ENCODE measurements around the gene FAM50A.

The FAM50A gene

DNA sequence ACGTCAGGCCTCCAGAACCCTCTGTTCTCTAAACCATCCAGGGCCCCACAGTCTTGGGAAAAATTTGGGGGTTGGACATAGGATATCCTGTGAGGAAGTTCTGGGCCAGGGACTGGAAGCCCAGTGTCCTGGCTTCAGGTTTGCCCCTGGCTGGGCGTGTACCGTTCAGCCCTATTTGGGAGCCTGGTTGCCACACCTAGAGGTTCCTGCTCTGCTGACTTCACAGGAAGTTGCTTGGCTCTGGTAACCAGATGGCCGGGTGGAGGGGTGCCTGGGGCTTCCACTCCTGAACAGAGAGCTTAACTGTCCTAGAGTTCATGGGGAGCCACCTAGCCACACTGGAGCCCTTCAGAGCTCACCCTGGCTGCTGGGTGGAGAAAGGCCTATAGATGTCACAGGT is 31.5 kb upstream of the FAM50A start:
- DNase-seq (ENCODE audit: low spot score): no peak

DNA sequence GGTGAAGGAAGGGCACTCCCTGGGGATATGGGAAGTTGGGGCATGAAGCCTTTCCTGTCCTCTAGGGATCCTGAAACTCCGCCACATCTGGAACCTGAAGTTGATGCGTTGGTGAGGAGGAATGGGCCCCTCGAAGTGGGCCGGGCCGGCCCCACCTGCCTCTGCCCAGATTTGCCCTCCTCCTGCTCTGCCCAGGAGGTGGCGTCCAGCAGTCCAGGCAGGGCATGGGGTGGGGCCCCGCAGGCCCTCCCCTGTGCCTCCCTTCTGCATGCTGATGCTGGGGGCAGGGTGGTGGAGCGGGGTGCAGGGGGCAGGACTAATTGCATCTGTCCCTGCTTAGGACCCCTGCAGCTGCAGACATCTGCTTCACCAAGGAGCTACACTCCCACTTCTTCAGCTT is 30.8 kb upstream of the FAM50A start:
- DNase-seq (ENCODE audit: low spot score): no peak

DNA sequence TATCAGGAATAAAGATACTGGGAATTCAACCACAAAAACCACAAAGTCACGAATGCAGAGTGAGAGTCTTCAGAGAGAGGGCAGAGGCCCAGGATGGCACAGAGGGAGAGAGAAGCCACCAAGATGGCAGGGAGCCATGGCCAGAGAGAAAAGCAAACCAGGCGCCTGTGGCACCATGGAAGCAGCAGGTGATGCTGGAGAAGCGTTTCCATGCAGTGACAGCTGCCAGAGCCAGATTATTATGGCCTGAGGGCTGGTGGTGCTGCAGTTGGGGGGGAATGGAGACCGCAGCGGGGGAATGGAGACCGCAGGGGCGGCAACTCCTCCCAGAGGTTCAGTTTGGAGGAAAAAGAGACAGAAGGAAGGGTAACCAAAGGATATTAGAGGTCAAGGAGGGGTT is 26.8 kb upstream of the FAM50A start:
- no peak for DNase-seq (ENCODE audit: low spot score)

DNA sequence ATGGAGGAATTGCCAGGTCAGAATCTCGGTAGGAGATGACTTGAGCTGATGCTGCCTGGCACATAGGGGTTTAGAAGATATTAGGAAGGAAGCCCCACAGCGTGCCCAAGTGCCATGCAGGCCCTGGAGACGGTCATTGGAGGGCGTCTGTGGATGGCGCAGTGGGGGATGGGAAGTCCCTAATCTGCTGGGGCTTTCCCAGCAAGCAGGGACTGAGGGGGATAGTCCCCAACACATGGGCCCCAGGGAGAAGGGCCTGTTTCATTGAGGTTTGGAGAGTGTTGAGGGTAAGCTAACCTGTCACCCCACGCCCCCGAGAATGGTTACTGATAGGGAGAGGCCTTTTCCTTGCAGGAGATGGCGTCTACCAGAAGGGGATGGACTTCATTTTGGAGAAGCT is 24.8 kb upstream of the FAM50A start:
- DNase-seq (ENCODE audit: low spot score): no peak

DNA sequence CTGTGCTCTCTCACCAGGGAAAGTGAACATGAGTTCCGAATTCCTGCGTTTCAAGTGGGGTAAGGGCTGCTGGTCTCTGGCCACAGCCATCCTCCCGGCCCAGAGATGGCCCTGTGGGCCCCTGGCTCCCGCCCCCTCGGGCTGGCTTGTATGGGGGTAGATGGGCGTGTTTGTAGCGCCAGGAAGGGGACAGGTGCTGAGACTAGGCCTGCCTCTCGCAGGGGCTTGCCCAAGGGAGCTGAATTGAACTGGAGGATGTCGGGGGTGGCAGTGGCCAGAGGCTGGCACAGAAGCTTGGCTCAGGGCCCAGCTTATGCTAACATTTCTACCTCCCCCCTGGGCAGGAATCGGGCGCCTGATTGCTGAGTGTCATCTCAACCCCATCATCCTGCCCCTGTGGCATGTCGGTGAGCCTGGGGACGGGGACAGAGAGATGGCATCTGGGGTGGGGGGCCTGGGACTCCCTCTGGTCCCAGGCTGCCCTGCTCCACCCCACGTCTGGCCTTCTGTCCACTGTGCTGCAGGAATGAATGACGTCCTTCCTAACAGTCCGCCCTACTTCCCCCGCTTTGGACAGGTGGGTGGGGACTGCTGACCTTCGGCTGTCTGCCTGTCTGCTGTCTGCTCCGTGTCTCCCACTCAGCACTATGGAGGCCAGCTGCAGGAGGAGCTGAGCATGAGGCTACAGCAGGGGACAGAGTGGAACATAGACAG is 24.1 kb upstream of the FAM50A start:
- DNase-seq (ENCODE audit: low spot score): no peak

DNA sequence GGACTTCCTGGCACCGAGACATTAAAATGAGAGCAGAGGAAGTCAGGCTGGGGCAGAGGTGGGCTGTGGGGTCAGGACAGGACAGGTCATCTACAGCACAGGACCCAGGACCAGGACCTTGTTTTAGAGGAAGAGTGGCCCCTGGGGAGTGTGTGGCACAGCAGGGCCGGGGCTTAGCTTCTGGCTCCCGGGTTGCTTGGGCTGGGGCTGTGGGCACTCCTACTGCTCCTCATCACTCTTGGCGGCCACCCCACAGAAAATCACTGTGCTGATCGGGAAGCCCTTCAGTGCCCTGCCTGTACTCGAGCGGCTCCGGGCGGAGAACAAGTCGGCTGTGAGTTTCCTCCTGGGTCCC is 23.6 kb upstream of the FAM50A start:
- no peak for DNase-seq (ENCODE audit: low spot score)

DNA sequence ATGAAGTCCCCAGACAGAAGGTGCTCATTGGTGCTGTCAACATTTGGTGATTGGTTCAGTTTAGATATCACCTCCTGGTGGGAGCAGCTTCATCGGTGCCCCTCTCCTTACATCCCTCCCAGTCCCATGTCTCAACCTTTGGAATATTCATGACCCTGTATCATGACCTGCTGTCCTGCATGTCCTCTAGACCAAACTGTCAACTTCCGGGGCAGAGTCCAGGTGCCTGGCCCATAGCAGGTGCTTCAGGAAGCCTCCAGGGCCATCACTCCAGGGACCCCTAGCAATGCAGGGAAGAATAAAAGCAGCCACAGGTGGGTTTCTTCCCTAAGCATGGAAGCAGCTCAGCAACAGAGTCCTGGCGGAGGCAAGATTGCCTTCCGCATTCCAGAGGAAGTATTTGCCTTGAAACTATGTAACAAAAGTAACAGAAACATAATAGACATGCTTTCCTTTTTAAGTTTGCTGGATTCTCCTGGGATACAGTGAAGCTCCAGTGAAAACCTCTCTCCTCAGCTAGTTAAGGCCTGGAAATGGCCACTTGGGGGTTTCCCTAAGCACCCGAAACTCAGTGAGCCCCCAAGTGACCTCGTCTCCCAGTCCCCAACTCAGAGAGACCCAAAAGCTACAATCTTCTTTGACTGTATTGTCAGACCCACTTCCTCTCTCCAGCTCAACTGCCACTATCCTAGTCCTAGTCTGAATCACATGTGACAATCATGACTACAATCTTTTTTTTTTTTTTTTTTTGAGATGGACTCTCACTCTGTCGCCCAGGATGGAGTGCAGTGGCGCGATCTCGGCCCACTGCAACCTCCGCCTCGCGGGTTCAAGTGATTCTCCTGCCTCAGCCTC is 16.8 kb upstream of the FAM50A start:
- DNase-seq (ENCODE audit: low spot score): no peak

DNA sequence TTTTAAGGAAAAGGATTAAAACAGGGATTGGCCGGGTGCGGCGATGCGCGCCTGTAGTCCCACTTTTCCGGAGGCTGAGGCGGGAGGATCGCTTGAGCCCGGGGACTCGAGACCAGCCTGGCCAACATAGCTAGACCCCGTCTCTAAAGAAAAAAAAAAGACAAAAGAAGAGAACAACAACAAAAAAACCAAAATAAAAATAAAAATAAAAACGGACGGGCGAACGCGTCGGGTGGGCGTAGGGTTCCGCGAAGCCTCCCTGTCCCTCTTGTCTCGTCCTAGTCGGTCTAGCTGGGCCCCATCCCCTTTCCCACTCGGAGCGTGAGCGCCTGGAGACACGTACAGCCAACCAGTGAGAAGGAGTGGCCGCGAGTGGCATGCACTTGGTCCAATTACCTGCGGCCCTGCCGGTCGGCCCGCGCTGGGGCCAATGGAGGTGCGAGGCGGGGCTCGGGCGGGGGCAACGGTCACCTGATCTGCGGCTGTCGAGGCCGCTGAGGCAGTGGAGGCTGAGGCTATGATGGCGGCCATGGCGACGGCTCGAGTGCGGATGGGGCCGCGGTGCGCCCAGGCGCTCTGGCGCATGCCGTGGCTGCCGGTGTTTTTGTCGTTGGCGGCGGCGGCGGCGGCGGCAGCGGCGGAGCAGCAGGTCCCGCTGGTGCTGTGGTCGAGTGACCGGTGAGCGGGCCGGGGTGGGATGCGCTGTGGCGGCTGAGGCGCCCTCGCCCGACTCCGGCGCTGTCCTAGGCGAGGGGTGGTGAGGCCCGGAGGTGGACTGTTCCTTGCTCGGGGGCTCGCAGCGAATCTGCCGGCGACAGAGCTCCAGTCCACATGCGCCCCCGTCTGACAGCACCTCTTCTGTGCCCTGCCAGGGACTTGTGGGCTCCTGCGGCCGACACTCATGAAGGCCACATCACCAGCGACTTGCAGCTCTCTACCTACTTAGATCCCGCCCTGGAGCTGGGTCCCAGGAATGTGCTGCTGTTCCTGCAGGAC is 15.5 kb upstream of the FAM50A start, which contains the start of gene ATP6AP1:
TSS of gene ATP6AP1 (plus strand) at position 502 of the 996 bp plus-strand sequence. CDS start at position 518, 16 bp downstream.
- peak; percentile 94 for DNase-seq (ENCODE audit: low spot score)

DNA sequence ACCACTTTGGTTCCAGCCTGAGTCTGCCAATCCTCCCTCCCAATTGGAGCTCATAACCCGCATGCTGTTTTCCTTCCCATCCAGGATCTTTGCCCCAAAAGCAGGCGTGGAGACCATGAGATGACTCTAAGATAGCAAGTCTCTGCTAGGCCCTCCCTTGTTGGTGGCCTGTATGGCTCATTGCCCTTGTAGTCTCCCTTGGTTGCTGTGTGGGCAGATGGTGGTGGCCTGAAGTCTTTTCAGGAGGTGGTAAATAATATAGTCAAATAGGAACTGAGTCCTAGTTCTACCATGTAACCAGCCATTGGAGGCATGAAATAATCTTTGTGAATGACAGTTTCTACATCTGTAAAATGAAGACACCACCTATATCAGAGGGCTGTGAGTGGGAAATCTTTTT is 14.2 kb upstream of the FAM50A start:
- no peak for DNase-seq (ENCODE audit: low spot score)

DNA sequence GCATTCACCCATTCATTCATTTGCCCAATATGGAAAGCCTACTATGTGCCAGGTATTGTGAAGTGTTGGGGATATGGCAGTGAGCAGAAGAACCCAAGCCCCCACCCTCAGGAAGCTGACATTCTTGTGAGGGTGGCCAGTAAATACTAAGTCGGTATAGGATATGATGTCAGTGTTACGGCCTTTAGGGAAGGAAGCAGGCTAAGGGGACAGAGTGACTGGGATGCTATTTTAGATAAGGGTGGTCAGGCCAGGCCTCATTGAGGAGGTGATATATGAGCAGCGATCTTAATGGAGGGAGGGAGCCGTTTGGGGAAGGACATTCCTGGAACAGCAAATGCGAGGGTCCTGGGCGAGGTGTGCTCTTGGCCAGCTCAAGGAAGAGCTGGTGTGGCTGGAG is 13.5 kb upstream of the FAM50A start:
- DNase-seq (ENCODE audit: low spot score): no peak

DNA sequence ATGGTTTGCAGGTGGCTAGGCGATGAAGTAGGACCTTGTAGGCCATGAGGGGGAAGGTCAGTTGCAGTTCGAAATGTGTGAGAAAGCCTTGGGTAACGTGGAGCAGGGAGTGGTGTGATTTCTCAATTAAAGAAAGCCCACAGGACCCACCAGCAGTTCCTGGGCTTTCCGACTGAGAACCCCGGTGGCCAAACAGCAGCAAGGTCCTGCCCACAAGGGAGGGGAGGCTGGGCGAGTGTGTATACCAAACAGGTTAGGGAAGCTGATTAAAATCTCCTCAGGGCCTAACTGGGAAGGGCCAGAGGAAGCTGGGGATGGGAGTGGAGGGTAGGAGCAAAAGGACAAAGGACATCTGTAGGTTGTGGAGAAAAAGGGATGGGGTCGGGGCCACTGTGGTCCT is 13.0 kb upstream of the FAM50A start:
- DNase-seq (ENCODE audit: low spot score): no peak

DNA sequence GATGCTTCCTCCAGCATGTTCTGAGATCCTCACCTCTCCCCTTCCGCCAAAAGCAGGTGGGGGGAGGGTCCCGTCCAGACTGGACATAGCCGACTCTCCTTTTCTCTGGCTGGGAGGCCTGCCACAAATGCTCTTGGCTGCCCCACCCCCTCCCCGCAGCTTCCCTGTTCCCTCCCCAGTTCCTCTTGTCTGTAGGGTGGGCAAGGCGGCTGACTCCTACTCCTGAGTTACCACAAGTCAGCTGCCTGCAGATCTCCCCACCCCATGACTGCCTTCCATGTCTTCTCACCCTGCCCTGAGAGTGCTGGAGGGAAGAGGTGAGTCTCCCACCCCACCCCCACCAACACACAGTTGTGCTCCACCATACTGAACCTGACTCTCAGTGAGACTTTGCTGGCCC is 12.6 kb upstream of the FAM50A start:
- DNase-seq (ENCODE audit: low spot score): peak; percentile 30

DNA sequence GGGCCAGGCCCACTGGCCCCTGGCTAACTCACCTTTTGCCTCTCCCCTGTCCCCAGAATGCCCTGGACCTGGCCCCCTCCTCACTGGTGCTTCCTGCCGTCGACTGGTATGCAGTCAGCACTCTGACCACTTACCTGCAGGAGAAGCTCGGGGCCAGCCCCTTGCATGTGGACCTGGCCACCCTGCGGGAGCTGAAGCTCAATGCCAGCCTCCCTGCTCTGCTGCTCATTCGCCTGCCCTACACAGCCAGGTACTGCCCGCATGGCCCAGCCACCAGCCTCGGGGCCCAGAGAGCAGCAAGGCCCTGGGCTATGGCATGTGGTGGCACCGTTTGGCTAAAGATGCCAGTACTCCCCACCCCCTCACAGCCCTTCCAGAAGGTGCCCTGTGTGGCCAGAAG is 11.7 kb upstream of the FAM50A start:
- DNase-seq (ENCODE audit: low spot score): no peak

DNA sequence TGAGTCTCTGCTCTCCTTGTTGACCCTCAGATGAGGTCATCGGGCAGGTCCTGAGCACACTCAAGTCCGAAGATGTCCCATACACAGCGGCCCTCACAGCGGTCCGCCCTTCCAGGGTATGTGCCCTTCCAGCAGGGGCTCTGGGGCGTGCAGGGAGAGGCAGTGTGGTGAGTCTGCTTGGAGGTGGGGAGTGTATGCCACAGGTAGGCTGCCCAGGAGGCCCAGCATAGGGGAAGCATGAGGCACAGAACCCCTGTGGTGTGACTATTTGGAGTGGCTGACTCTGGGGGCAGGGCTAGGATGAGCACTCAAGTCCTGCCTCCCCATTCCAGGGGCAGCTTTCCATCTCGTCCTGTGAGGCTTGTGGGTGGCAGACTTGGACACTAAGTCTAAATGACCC is 10.3 kb upstream of the FAM50A start:
- no peak for DNase-seq (ENCODE audit: low spot score)

DNA sequence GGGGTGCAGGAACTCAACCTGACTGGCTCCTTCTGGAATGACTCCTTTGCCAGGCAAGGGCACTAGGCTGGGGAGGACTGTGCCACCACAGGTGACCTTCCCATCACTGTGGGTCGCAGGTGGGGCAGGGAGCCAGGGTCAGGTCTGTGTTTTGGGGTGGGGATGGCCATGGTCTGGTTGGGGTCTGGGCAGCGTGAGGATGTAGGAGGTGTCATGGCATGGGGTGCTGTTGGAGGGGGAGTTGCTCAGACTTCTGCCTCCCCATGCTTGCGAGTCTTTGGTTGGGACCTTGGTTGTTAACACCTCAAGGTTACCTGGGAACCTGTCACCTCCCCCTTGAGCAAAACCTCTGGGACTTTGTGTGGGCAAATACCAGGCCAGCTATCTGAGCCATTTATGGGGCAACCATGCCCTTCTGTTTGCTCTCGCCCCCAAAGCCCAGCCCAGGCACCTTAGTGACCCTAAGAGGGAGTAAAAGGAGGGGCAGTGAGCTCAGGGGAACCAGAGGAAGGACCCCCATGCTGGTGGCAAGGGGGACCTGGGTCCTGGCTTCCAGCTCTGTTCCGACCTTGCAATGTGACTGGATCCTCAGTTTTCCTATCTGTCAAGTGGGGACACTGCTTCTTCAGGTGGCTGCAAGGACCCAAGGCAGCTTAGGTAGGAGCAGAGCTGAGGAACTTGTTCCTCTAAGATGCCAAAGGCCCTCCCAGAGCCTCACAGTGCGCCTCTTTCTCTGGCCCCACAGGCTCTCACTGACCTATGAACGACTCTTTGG is 9.4 kb upstream of the FAM50A start:
- no peak for DNase-seq (ENCODE audit: low spot score)

DNA sequence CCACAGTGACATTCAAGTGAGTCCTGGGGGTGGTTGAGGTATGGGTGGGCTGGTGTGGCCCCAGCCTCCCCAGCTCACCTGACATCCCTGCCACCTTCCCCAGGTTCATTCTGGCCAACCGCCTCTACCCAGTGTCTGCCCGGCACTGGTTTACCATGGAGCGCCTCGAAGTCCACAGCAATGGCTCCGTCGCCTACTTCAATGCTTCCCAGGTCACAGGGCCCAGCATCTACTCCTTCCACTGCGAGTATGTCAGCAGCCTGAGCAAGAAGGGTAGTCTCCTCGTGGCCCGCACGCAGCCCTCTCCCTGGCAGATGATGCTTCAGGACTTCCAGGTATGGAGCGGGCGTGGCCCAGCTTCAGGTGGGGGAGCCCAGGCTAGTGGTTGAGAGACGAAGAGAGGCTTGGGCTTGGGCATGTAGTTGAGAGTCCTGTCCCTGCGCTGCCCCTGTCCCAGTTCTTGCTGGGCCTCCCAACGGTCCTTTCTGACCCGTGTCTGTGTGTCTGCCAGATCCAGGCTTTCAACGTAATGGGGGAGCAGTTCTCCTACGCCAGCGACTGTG is 8.7 kb upstream of the FAM50A start:
- DNase-seq (ENCODE audit: low spot score): no peak

DNA sequence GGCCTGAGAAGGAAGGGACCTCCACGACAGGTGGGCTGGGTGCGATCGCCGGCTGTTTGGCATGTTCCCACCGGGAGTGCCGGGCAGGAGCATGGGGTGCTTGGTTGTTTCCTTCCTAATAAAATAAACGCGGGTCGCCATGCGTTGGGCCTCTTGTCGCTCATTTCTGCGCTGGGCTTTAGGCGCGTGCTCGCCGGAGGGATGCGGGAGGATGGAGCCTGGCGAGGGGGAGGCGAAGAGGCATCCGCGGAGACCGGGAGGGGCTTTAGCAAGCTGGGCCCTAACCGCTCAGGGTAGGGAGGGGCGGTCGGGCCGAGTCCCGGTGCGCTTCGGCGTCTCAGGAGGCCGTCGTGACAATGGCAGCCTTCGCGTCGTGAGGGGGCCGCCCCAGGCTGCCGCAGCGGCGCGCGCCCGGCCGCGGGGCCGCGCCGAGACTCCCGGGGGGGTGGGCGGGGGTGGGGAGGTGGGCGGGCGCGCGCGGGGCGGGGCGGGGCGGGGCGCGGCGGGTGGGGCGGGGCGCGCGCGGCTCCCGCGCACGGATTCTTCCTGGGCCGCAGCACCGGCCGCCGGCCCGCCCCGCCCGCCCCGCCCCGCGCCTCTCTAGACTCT is 7.5 kb upstream of the FAM50A start:
- DNase-seq (ENCODE audit: low spot score): peak; percentile 42

DNA sequence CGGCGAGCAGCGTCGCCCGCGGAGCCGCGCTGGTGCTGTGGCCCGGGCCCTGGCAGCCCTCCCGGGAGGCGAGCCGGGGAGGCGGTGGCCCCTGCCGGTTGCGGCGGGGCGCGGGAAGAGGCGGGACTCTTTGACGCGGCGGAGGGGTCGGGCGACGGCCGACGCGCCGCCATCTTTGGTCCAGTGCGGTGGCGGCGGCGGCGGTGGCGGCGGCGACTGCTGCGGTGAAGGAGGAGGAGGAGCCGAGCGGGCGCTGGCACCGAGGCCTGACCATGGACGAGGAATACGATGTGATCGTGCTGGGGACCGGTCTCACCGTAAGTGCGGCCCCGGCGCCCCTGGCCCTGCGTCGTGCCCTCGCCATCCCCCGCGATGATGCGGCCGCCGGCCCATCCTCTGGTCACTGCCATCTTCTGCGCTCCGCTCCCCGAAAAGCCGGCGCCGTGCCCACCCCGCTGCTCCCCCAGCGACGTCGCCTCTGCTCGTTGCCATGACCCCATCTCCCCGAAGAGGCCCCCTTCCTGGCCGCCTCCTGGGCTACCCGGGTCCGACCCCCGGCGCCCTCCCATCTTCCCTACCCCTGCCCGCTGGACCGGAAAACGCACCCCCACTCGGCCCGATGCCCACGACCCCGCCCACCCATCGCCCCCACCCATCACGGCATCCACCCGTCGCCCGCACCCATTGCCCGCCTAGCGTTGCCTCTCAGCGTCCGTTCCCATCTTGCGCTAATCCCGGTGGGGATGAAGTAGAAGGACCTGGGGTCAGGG is 6.8 kb upstream of the FAM50A start, which contains the start of gene GDI1:
TSS of gene GDI1 (plus strand) at position 172 of the 770 bp plus-strand sequence. CDS start at position 273, 101 bp downstream.
- DNase-seq (ENCODE audit: low spot score): peak; percentile 27

DNA sequence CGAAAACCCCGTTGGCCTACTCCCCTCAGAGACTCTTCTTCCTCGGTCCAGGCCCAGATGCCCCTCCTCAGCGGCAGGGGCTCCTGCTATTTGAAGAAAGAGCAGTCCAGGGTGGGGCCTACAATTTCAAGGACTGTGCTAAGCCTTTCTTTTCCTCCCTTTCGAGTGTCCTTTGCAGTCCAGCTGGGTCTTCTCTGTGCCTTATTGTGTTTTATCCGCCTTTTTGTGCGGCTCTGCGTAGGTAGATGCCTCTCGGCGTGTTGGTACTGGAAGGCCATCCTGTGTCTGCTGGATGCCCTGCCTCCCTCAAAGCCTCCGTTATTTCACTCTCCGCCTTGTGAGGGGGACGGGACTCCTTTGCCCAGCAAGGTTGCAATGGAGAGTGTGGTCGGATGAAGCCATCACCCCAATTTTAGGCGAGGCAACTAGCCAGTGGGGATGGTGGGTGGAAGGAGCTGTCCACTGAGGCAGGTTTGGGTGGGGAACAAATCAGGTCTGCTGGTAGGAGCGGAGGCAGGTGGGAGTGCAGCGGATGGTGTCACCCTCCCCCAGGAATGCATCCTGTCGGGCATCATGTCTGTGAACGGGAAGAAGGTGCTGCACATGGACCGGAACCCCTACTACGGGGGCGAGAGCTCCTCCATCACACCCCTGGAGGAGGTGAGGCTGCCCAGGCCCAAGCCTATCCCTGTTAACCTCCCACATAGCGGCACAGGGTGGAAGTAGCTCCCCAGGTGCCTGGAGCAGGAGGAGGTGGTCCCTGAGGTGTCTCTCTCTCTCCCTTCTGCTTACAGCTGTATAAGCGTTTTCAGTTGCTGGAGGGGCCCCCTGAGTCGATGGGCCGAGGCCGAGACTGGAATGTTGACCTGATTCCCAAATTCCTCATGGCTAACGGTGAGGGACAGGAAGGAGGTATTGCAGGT is 5.7 kb upstream of the FAM50A start:
- no peak for DNase-seq (ENCODE audit: low spot score)
